GM12878 (cell line): Measurements from ENCODE around the gene BAHD1. TPM values are rescaled to one million over a fixed set of nuclear protein-coding genes. Genes with fewer than 3 reads are reported as not detected.

ENCODE experiments used
- CBFB ChIP-seq: IDR thresholded peaks from 2 replicates; pipeline ENCODE4 v1.6.1; 2016; ENCODE audit warnings: antibody characterized with exemption, low read depth
- CHD4 ChIP-seq: fragments of 200-600 bp; sonication (generic); IDR thresholded peaks from 2 replicates; pipeline ENCODE4 v1.6.1; 2016; ENCODE audit warnings: mild to moderate bottlenecking
- EED ChIP-seq: sonication (generic); IDR thresholded peaks from 2 replicates; pipeline ENCODE4 v1.6.1; 2016; ENCODE audit warnings: antibody characterized with exemption, low read depth
- EP300 ChIP-seq, 2 experiments: fragments of 150-350 bp in 1 of 2; IDR thresholded peaks; 2 replicates each; pipeline ENCODE4 v1.6.1; 2011 to 2012; ENCODE audit warnings: low read depth in 2 of 2, low read length in 2 of 2, borderline replicate concordance in 1 of 2, improper control_type of control experiment in 1 of 2, inconsistent platforms in 1 of 2; ENCODE audit not compliant: control insufficient read depth in 1 of 2
- EZH2 ChIP-seq: IDR thresholded peaks from 2 replicates; pipeline ENCODE4 v1.6.1; 2012; ENCODE audit warnings: low read depth, mild to moderate bottlenecking, control low read depth, inconsistent platforms, low read length, borderline replicate concordance; ENCODE audit not compliant: control insufficient read depth
- GABPA ChIP-seq: IDR thresholded peaks from 2 replicates; pipeline ENCODE4 v1.6.1; 2014; ENCODE audit warnings: antibody characterized with exemption, low read depth, mild to moderate bottlenecking, inconsistent platforms
- HCFC1 ChIP-seq: fragments of 150-350 bp; IDR thresholded peaks from 2 replicates; pipeline ENCODE4 v1.6.1; 2014; ENCODE audit warnings: low read length
- KAT2A ChIP-seq: conservative IDR thresholded peaks from 2 replicates; pipeline ENCODE4 v1.6.1; 2011; ENCODE audit warnings: low read depth, low read length; ENCODE audit not compliant: control insufficient read depth
- KLF5 ChIP-seq: fragments of 450-650 bp; IDR thresholded peaks from 2 replicates; pipeline ENCODE4 v1.6.1; 2014; ENCODE audit warnings: mild to moderate bottlenecking; ENCODE audit not compliant: partially characterized antibody
- MAX ChIP-seq: IDR thresholded peaks from 2 replicates; pipeline ENCODE4 v1.6.1; 2012; ENCODE audit warnings: low read depth, low read length, improper control_type of control experiment
- NKRF ChIP-seq: fragments of 450-650 bp; conservative IDR thresholded peaks from 2 replicates; pipeline ENCODE4 v1.6.1; 2017; ENCODE audit warnings: mild to moderate bottlenecking, moderate library complexity
- PBX3 ChIP-seq: IDR thresholded peaks from 2 replicates; pipeline ENCODE4 v1.6.1; 2011; ENCODE audit warnings: mild to moderate bottlenecking, low read depth, low read length, moderate library complexity; ENCODE audit not compliant: insufficient replicate concordance
- RAD21 ChIP-seq: IDR thresholded peaks from 2 replicates; pipeline ENCODE4 v1.6.1; 2011; ENCODE audit warnings: mild to moderate bottlenecking, low read depth, low read length, moderate library complexity; ENCODE audit not compliant: insufficient read depth
- RELA ChIP-seq: fragments of 450-650 bp; IDR thresholded peaks from 2 replicates; pipeline ENCODE4 v1.8.0; 2014; ENCODE audit warnings: borderline replicate concordance; ENCODE audit not compliant: partially characterized antibody
- SMAD5 ChIP-seq: IDR thresholded peaks from 2 replicates; pipeline ENCODE4 v1.6.1; 2016; ENCODE audit warnings: antibody characterized with exemption, low read depth
- SPI1 ChIP-seq: IDR thresholded peaks from 2 replicates; pipeline ENCODE4 v1.6.1; 2011; ENCODE audit warnings: low read depth, mild to moderate bottlenecking, low read length, moderate library complexity, borderline replicate concordance; ENCODE audit not compliant: insufficient read depth
- STAT1 ChIP-seq: fragments of 450-650 bp; conservative IDR thresholded peaks from 2 replicates; pipeline ENCODE4 v1.6.1; 2014; ENCODE audit warnings: antibody characterized with exemption, mild to moderate bottlenecking
- ZBTB11 ChIP-seq: fragments of 450-650 bp; formaldehyde crosslinking; IDR thresholded peaks from 2 replicates; pipeline ENCODE4 v1.5.0; 2022; ENCODE audit warnings: mild to moderate bottlenecking, missing genetic modification characterization
- ZBTB33 ChIP-seq: fragments of 450-650 bp; IDR thresholded peaks from 2 replicates; pipeline ENCODE4 v1.6.1; 2017; ENCODE audit warnings: mild to moderate bottlenecking
- ZNF274 ChIP-seq: IDR thresholded peaks from one replicate; pipeline ENCODE4 v1.8.0; 2011; ENCODE audit not compliant: insufficient read length, insufficient read depth
- ZSCAN29 ChIP-seq: fragments of 450-650 bp; IDR thresholded peaks from 2 replicates; pipeline ENCODE4 v1.6.1; 2017; ENCODE audit warnings: mild to moderate bottlenecking, moderate library complexity
- polyA plus RNA-seq, 11 experiments: library from polyadenylated mRNA; depleted of rRNA in 4 of 11; unstranded in 6 of 11; stranded (reverse) in 5 of 11; fragments of >200 nt; fragmentation: Nextera tagmentation in 4 of 11; fragmentation: Illumina TruSeq in 1 of 11; extraction: Ambion mirVana in 4 of 11; extraction: Trizol in 1 of 11; gene quantifications; 1 replicate in 1 of 11; 2 replicates in 10 of 11; pipeline versions ENCODE4 v1.2.1 to v1.2.3, GENCODE V29; 2011 to 2016; ENCODE audit warnings: inconsistent platforms in 2 of 11, missing spikeins in 2 of 11, low read depth in 1 of 11
- total RNA-seq, 4 experiments: library from RNA; depleted of rRNA in 3 of 4; stranded (reverse); fragments of >200 nt in 3 of 4; fragmentation: Illumina TruSeq in 1 of 4; extraction: Trizol in 1 of 4; gene quantifications; 2 replicates each; pipeline versions ENCODE4 v1.2.1 to v1.2.3, GENCODE V29; 2013 to 2021

Gene BAHD1
- total and polyA plus RNA-seq, 10 of the 15 experiments (the other 5 are each of a cell fraction or from before 2014, with no cell fraction given): 0.21 to 21.8 (median 5.8) TPM

- TF ChIP-seq NKRF (peak; percentile 69; the same call in 1 of the 2 replicates), GABPA (no peak), MAX (peak; percentile 45; the same call in 1 of the 2 replicates), EP300 (IDR thresholded peaks at IDR 0.05; ENCODE audit: borderline replicate concordance in 1 of 2, control insufficient read depth in 1 of 2, low read depth in 2 of 2, low read length in 2 of 2) (no peak), EED (no peak), RAD21 (0 out of 2 replicates have a peak, but pooled peaks have one; percentile 21), ZNF274 (no peak), PBX3 (no peak), ZSCAN29 (no peak), CBFB (no peak), HCFC1 (no peak), CHD4 (no peak), ZBTB33 (no peak), RELA (no peak), ZBTB11 (CRISPR knock-in tag) (no peak), SMAD5 (no peak), KLF5 (no peak), KAT2A (no peak), EZH2 (no peak), STAT1 (no peak), SPI1 (no peak)
Measured at GRCh38 chr15:40440743-40441564, at the start of gene BAHD1 (continued).
